A549 (cell line): ENCODE results near the gene GPR173. TPM values are rescaled to one million over a fixed set of nuclear protein-coding genes. Genes with fewer than 3 reads are reported as not detected.

ENCODE experiments used
- ATAC-seq, 2 experiments: fragments of 200-7000 bp in 1 of 2; fragments of >200 bp in 1 of 2; cut with Nextera tagmentation in 1 of 2; cut with Tn5 transposase in 1 of 2; 3 replicates each; pipeline versions ENCODE4 v1.8.0 to v1.9.1; 2018 to 2020; ENCODE audit warnings: mild to moderate bottlenecking in 1 of 2, moderate library complexity in 1 of 2
- CTCF ChIA-PET: fragments of 300-600 bp; sonication (Branson Sonifier 250); formaldehyde crosslinking; extraction: SDS; loops from one replicate; lab custom pipeline; 2021; ENCODE audit warnings: antibody characterized with exemption, inconsistent platforms; lab: Yijun Ruan, JAX
- POLR2A ChIA-PET: fragments of 350-600 bp; formaldehyde crosslinking; extraction: SDS; loops from one replicate; lab custom pipeline; 2021; ENCODE audit warnings: antibody characterized with exemption, inconsistent platforms; lab: Yijun Ruan, JAX
- DNase-seq, 2 experiments: peaks; one replicate each; pipeline versions ENCODE4 v3.0.0 to v3.0.0-alpha.2; 2011 to 2016; ENCODE audit warnings: low read depth in 1 of 2, low spot score in 1 of 2
- FAIRE-seq: peaks from 2 replicates; lab custom pipeline; 2011; peaks lifted over from hg19 to GRCh38; lab: Jason Lieb, UNC
- H3K27ac ChIP-seq, 2 experiments: fragments of >200 bp; sonication (Bioruptor Twin); formaldehyde crosslinking; 3 replicates each; pipeline ENCODE4 v1.5.1; 2016 to 2017
- H3K4me1 ChIP-seq: fragments of >200 bp; sonication (Bioruptor Twin); formaldehyde crosslinking; 3 replicates; pipeline ENCODE4 v1.6.1; 2016
- H3K4me2 ChIP-seq: fragments of >200 bp; sonication (Bioruptor Twin); formaldehyde crosslinking; 3 replicates; pipeline ENCODE4 v1.6.1; 2016
- H3K4me3 ChIP-seq: fragments of >200 bp; sonication (Bioruptor Twin); formaldehyde crosslinking; 3 replicates; pipeline ENCODE4 v1.5.1; 2016
- H3K9me3 ChIP-seq: fragments of >200 bp; sonication (Bioruptor Twin); formaldehyde crosslinking; 3 replicates; pipeline ENCODE4 v1.6.1; 2016
- CBX2 ChIP-seq: fragments of 200-600 bp; sonication (generic); IDR thresholded peaks from 2 replicates; pipeline ENCODE4 v1.6.1; 2016; ENCODE audit warnings: low read depth, mild to moderate bottlenecking, borderline replicate concordance
- CBX8 ChIP-seq: fragments of 200-600 bp; sonication (generic); IDR thresholded peaks from 2 replicates; pipeline ENCODE4 v1.6.1; 2016
- CHD4 ChIP-seq: fragments of 200-600 bp; sonication (generic); IDR thresholded peaks from 2 replicates; pipeline ENCODE4 v1.6.1; 2016; ENCODE audit warnings: antibody characterized with exemption, mild to moderate bottlenecking, borderline replicate concordance
- EHMT2 ChIP-seq: fragments of 200-600 bp; sonication (generic); IDR thresholded peaks from 2 replicates; pipeline ENCODE4 v1.6.1; 2016; ENCODE audit warnings: antibody characterized with exemption, low read depth, mild to moderate bottlenecking, moderate library complexity
- FOSL2 ChIP-seq, 2 experiments: fragments of 450-650 bp in 1 of 2; fragments of >200 bp in 1 of 2; sonication (Bioruptor Twin) in 1 of 2; formaldehyde crosslinking; IDR thresholded peaks; 2 replicates each; pipeline versions ENCODE4 v1.5.0 to v1.6.1; 2016 to 2020; ENCODE audit warnings: mild to moderate bottlenecking in 1 of 2, moderate library complexity in 1 of 2
- GATA3 ChIP-seq: IDR thresholded peaks from 2 replicates; pipeline ENCODE4 v1.6.1; 2012; ENCODE audit warnings: borderline replicate concordance
- JUN ChIP-seq, 2 experiments: fragments of >200 bp; sonication (Bioruptor Twin); formaldehyde crosslinking; IDR thresholded peaks; 2 replicates in 1 of 2; 3 replicates in 1 of 2; pipeline ENCODE4 v1.6.1; 2016 to 2017
- PHF8 ChIP-seq: fragments of 200-600 bp; sonication (generic); IDR thresholded peaks from 2 replicates; pipeline ENCODE4 v1.6.1; 2016; ENCODE audit warnings: low read depth, mild to moderate bottlenecking, antibody characterized with exemption, moderate library complexity, borderline replicate concordance
- POLR2A ChIP-seq: IDR thresholded peaks from 2 replicates; pipeline ENCODE4 v1.6.1; 2012; ENCODE audit warnings: mild to moderate bottlenecking, low read length
- RAD21 ChIP-seq, 2 experiments: fragments of >200 bp in 1 of 2; sonication (Bioruptor Twin) in 1 of 2; formaldehyde crosslinking in 1 of 2; IDR thresholded peaks in 1 of 2; conservative IDR thresholded peaks in 1 of 2; 2 replicates in 1 of 2; 3 replicates in 1 of 2; pipeline ENCODE4 v1.6.1; 2012 to 2018; ENCODE audit warnings: inconsistent platforms in 1 of 2
- RFX5 ChIP-seq: fragments of 450-650 bp; IDR thresholded peaks from 2 replicates; pipeline ENCODE4 v1.7.1; 2014; ENCODE audit warnings: antibody characterized with exemption, mild to moderate bottlenecking, moderate library complexity
- SMC3 ChIP-seq: fragments of >200 bp; sonication (Bioruptor Twin); formaldehyde crosslinking; IDR thresholded peaks from 3 replicates; pipeline ENCODE4 v1.6.1; 2018; ENCODE audit warnings: inconsistent platforms
- SREBF2 ChIP-seq: fragments of 450-650 bp; IDR thresholded peaks from 2 replicates; pipeline ENCODE4 v1.6.1; 2014; ENCODE audit warnings: mild to moderate bottlenecking, moderate library complexity
- USF2 ChIP-seq: fragments of 450-650 bp; IDR thresholded peaks from 2 replicates; pipeline ENCODE4 v1.6.1; 2014; ENCODE audit warnings: antibody characterized with exemption
- ZC3H11A ChIP-seq: fragments of 450-650 bp; IDR thresholded peaks from 2 replicates; pipeline ENCODE4 v1.6.1; 2014; ENCODE audit warnings: antibody characterized with exemption, mild to moderate bottlenecking
- ZFP36 ChIP-seq: fragments of 450-650 bp; IDR thresholded peaks from 2 replicates; pipeline ENCODE4 v1.6.1; 2014; ENCODE audit warnings: borderline replicate concordance; ENCODE audit not compliant: partially characterized antibody
- ZSCAN20 ChIP-seq: fragments of 250-450 bp; sonication (Bioruptor Pico); IDR thresholded peaks from 2 replicates; pipeline ENCODE4 v1.8.0; 2022; ENCODE audit warnings: mild to moderate bottlenecking, moderate library complexity
- WGBS: methylation state at CpG from one replicate; pipeline ENCODE4 v1.1.6; 2017; ENCODE audit errors: missing lambda C conversion rate; 5-methylcytosine and 5-hydroxymethylcytosine counted together
- polyA plus RNA-seq, 4 experiments: library from polyadenylated mRNA; depleted of rRNA in 3 of 4; stranded (reverse); fragments of >200 nt; fragmentation: RNase III in 1 of 4; extraction: RNeasy Plus Mini Kit Qiagen cat#74134 plus additional on column Dnase treatment in 1 of 4; gene quantifications; 2 replicates in 3 of 4; 3 replicates in 1 of 4; pipeline ENCODE4 v1.2.3, GENCODE V29; 2011 to 2017
- TF ChIP-seq, protein P1 (sequence below): fragments of >200 bp; sonication (Bioruptor Twin); formaldehyde crosslinking; IDR thresholded peaks from 3 replicates; pipeline ENCODE4 v1.6.1; 2016
- TF ChIP-seq, protein P2 (sequence below): IDR thresholded peaks from 2 replicates; pipeline ENCODE4 v1.6.1; 2012; ENCODE audit warnings: low read depth, borderline replicate concordance
- TF ChIP-seq, protein P3 (sequence below): IDR thresholded peaks from 2 replicates; pipeline ENCODE4 v1.6.1; 2012

The GPR173 gene
- polyA plus RNA-seq, 2 of the 4 experiments (the other 2 are of a cell fraction): 0.03 TPM; not detected in 1

- TF ChIP-seq, protein P1, sequence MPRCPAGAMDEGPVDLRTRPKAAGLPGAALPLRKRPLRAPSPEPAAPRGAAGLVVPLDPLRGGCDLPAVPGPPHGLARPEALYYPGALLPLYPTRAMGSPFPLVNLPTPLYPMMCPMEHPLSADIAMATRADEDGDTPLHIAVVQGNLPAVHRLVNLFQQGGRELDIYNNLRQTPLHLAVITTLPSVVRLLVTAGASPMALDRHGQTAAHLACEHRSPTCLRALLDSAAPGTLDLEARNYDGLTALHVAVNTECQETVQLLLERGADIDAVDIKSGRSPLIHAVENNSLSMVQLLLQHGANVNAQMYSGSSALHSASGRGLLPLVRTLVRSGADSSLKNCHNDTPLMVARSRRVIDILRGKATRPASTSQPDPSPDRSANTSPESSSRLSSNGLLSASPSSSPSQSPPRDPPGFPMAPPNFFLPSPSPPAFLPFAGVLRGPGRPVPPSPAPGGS: peak; percentile 89
- TF ChIP-seq, protein P2, sequence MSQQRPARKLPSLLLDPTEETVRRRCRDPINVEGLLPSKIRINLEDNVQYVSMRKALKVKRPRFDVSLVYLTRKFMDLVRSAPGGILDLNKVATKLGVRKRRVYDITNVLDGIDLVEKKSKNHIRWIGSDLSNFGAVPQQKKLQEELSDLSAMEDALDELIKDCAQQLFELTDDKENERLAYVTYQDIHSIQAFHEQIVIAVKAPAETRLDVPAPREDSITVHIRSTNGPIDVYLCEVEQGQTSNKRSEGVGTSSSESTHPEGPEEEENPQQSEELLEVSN: 0 out of 2 replicates have a peak, but pooled peaks have one; percentile 35
- TF ChIP-seq GATA3 (no peak), ZC3H11A (no peak), CHD4 (no peak), JUN (IDR thresholded peaks at IDR 0.05) (peak; percentile 30 to 83; a peak in 3 of 5 replicates), USF2 (no peak), SMC3 (no peak), PHF8 (peak; percentile 89), RFX5 (peak; percentile 98), SREBF2 (no peak)
- TF ChIP-seq, protein P3, sequence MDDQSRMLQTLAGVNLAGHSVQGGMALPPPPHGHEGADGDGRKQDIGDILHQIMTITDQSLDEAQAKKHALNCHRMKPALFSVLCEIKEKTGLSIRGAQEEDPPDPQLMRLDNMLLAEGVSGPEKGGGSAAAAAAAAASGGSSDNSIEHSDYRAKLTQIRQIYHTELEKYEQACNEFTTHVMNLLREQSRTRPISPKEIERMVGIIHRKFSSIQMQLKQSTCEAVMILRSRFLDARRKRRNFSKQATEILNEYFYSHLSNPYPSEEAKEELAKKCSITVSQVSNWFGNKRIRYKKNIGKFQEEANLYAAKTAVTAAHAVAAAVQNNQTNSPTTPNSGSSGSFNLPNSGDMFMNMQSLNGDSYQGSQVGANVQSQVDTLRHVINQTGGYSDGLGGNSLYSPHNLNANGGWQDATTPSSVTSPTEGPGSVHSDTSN: no peak; the same call in 1 of the 2 replicates
Measured at GRCh38 chrX:53081925-53082772, 33.6 kb downstream of the GPR173 start, which contains the start of gene TSPYL2 (continued).

GRCh38 chrX:53082773-53083616 lies 34.4 kb downstream of the GPR173 start:
- ChIA-PET POLR2A (interaction anchor here (1.3 to 1.4 kb wide), 5 partner anchors 10 to 1917 kb away, joined by 4 to 30 read pairs (median 5); partner anchors contain the start of genes APEX2, KANTR and KDM5C), CTCF (interaction anchor here (1.5 kb wide), 1 partner anchor 12 kb away, joined by 5 read pairs; no protein-coding TSS in a partner anchor)
- TF ChIP-seq EHMT2 (no peak), PHF8 (no peak), RAD21 (conservative IDR thresholded peaks at IDR 0.05 in 1 of 2, IDR thresholded peaks at IDR 0.05 in 1 of 2) (no peak), USF2 (no peak), POLR2A (no peak), ZSCAN20 (no peak), SMC3 (no peak), ZFP36 (no peak), CBX8 (no peak), CBX2 (no peak), FOSL2 (IDR thresholded peaks at IDR 0.05) (no peak), FOSL2 (CRISPR knock-in tag; IDR thresholded peaks at IDR 0.05) (no peak)
- DNase-seq (no peak), ATAC-seq (no peak), FAIRE-seq (no peak)
- 36% methylated on average over 24 of the region's 31 CpGs for WGBS
- Histone ChIP-seq H3K27ac (peak overlapping the region; percentile 76 to 93), H3K9me3 (no peaks in the 10 kb centered on the region), H3K4me3 (peak overlapping the region; percentile 71), H3K4me2 (peak overlapping the region; percentile 87), H3K4me1 (peaks cover 15% of the 10 kb centered on the region)
